Thyroid gland (tissue), 4 donors: ENCODE results near the gene RSPO1. TPM values are rescaled to one million over a fixed set of nuclear protein-coding genes. Genes with fewer than 3 reads are reported as not detected.

Experiments used
- DNase-seq, 2 donors: peaks; one replicate each; pipeline ENCODE4 v3.0.0-alpha.2; 2019
- H3K27ac ChIP-seq, 3 donors: fragments of 200-600 bp; sonication (generic); 1 replicate in 2 of 3; 2 replicates in 1 of 3; pipeline ENCODE4 v1.5.1; 2016 to 2019; ENCODE audit warnings: mild to moderate bottlenecking in 1 of 3, moderate library complexity in 1 of 3
- H3K27me3 ChIP-seq: fragments of 200-600 bp; sonication (generic); one replicate; pipeline ENCODE4 v1.5.1; 2019
- H3K36me3 ChIP-seq, 2 donors: fragments of 200-600 bp; sonication (generic); one replicate each; pipeline ENCODE4 v1.5.1; 2016 to 2019
- H3K4me1 ChIP-seq, 2 donors: fragments of 200-600 bp; sonication (generic); one replicate each; pipeline ENCODE4 v1.5.1; 2017 to 2019
- H3K4me3 ChIP-seq, 3 donors: fragments of 200-600 bp; sonication (generic); replicated peaks in 1 of 3; 1 replicate in 2 of 3; 2 replicates in 1 of 3; pipeline ENCODE4 v1.5.1; 2016; ENCODE audit warnings: mild to moderate bottlenecking in 1 of 3
- H3K9me3 ChIP-seq: fragments of 200-600 bp; sonication (generic); one replicate; pipeline ENCODE4 v1.5.1; 2017
- CTCF ChIP-seq, 6 experiments: fragments of 200-600 bp in 3 of 6; fragments of 450-650 bp in 3 of 6; sonication (generic) in 3 of 6; IDR thresholded peaks; one replicate each; pipeline ENCODE4 v1.5.1; 2016 to 2019; ENCODE audit warnings: antibody characterized with exemption in 6 of 6, mild to moderate bottlenecking in 2 of 6, inconsistent platforms in 1 of 6, moderate library complexity in 1 of 6
- POLR2A ChIP-seq, 2 donors: fragments of 450-650 bp; IDR thresholded peaks; one replicate each; pipeline ENCODE4 v1.6.1; 2017; ENCODE audit warnings: antibody characterized with exemption in 2 of 2, mild to moderate bottlenecking in 2 of 2, moderate library complexity in 1 of 2
- WGBS, 2 donors: methylation state at CpG; one replicate each; pipeline ENCODE4 v1.1.5; 2017; 5-methylcytosine and 5-hydroxymethylcytosine counted together
- intact Hi-C: fragments of 100-400 bp; cut with DNase I; formaldehyde crosslinking; loops from one replicate; pipeline ENCODE4 v1.15.1; 2023
- total RNA-seq, 4 donors: library from RNA; depleted of rRNA; stranded (reverse); fragments of >200 nt; gene quantifications; one replicate each; pipeline ENCODE4 v1.2.3, GENCODE V29; 2016

RSPO1 gene
- total RNA-seq, 4 donors from 2014 or later = 0.44 TPM; not detected in 3

GRCh38 chr1:37621326-37621870 lies 13.3 kb downstream of the RSPO1 start:
- Histone ChIP-seq H3K9me3 (no peaks in the 10 kb centered on the region), H3K36me3 (no peaks in the 10 kb centered on the region), H3K27ac (no peak overlapping the region), H3K27me3 (no peaks in the 10 kb centered on the region), H3K4me1 (no peaks in the 10 kb centered on the region), H3K4me3 (no peak overlapping the region)
- TF ChIP-seq POLR2A (IDR thresholded peaks at IDR 0.05) (no peak), CTCF (IDR thresholded peaks at IDR 0.05) (no peak)
- intact Hi-C loops = no loop called here
- no peak for DNase-seq
- WGBS, 2 donors = 57 to 63% methylated on average over 10 of the region's 10 CpGs

GRCh38 chr1:37620707-37621106 lies 14.0 kb downstream of the RSPO1 start:
- DNase-seq = no peak
- no peak overlapping the region for H3K4me3 ChIP-seq
- 89 to 93% methylated on average over 6 of the region's 6 CpGs for WGBS, 2 donors
- no peaks in the 10 kb centered on the region for H3K4me1 ChIP-seq
- H3K36me3 ChIP-seq = no peaks in the 10 kb centered on the region
- intact Hi-C loops = no loop called here
- H3K27ac ChIP-seq = no peak overlapping the region
- H3K27me3 ChIP-seq = no peaks in the 10 kb centered on the region
- no peaks in the 10 kb centered on the region for H3K9me3 ChIP-seq
- TF ChIP-seq CTCF (IDR thresholded peaks at IDR 0.05) (no peak), POLR2A (IDR thresholded peaks at IDR 0.05) (no peak)

GRCh38 chr1:37616330-37616729 lies 18.4 kb downstream of the RSPO1 start:
- no peaks in the 10 kb centered on the region for H3K36me3 ChIP-seq
- no peak for DNase-seq
- no peak overlapping the region for H3K27ac ChIP-seq
- H3K27me3 ChIP-seq = no peaks in the 10 kb centered on the region
- WGBS, 2 donors = 53 to 58% methylated on average over 14 of the region's 14 CpGs
- H3K9me3 ChIP-seq = no peaks in the 10 kb centered on the region
- TF ChIP-seq CTCF (IDR thresholded peaks at IDR 0.05) (no peak), POLR2A (IDR thresholded peaks at IDR 0.05) (no peak)
- no peak overlapping the region for H3K4me3 ChIP-seq
- intact Hi-C loops = no loop called here
- H3K4me1 ChIP-seq = no peaks in the 10 kb centered on the region

GRCh38 chr1:37614105-37614504 lies 20.6 kb downstream of the RSPO1 start:
- H3K4me3 ChIP-seq = no peak overlapping the region
- intact Hi-C loops = no loop called here
- no peak for DNase-seq
- no peaks in the 10 kb centered on the region for H3K4me1 ChIP-seq
- TF ChIP-seq CTCF (IDR thresholded peaks at IDR 0.05) = no peak
- no peak for TF ChIP-seq POLR2A (IDR thresholded peaks at IDR 0.05)
- 76 to 82% methylated on average over 4 to 5 of the region's 5 CpGs for WGBS, 2 donors
- H3K9me3 ChIP-seq = no peaks in the 10 kb centered on the region
- no peak overlapping the region for H3K27ac ChIP-seq
- H3K27me3 ChIP-seq = no peaks in the 10 kb centered on the region
- H3K36me3 ChIP-seq = no peaks in the 10 kb centered on the region

- intact Hi-C loops = no loop called here
- 53 to 66% methylated on average over 4 of the region's 4 CpGs for WGBS, 2 donors
- Histone ChIP-seq H3K4me1 (no peaks in the 10 kb centered on the region), H3K4me3 (no peak overlapping the region), H3K27ac (no peak overlapping the region), H3K36me3 (no peaks in the 10 kb centered on the region), H3K27me3 (no peaks in the 10 kb centered on the region), H3K9me3 (no peaks in the 10 kb centered on the region)
- no peak for TF ChIP-seq CTCF (IDR thresholded peaks at IDR 0.05)
- no peak for TF ChIP-seq POLR2A (IDR thresholded peaks at IDR 0.05)
- no peak for DNase-seq
Measured at GRCh38 chr1:37612186-37612585, 22.5 kb downstream of the RSPO1 start.
